ENCODE data around the gene SMTNL2.

Gene SMTNL2

GRCh38 chr17:4542003-4542725, 42.2 kb upstream of the SMTNL2 start:
- peaks cover 29% of the 10 kb centered on the region for H3K36me3 Mint-ChIP-seq (ENCODE audit: low read depth)
- no peaks in the 10 kb centered on the region for H3K27me3 Mint-ChIP-seq
- H3K4me3 Mint-ChIP-seq, result no peak overlapping the region
- H3K9me3 Mint-ChIP-seq, result no peaks in the 10 kb centered on the region
- no peaks in the 10 kb centered on the region for H3K4me1 Mint-ChIP-seq (ENCODE audit: low read depth)
- no peak overlapping the region for H3K27ac Mint-ChIP-seq

GRCh38 chr17:4542726-4543191, 41.6 kb upstream of the SMTNL2 start:
- H3K4me1 Mint-ChIP-seq (ENCODE audit: low read depth), result no peaks in the 10 kb centered on the region
- H3K4me3 Mint-ChIP-seq, result no peak overlapping the region
- no peak overlapping the region for H3K27ac Mint-ChIP-seq
- peaks cover 33% of the 10 kb centered on the region for H3K36me3 Mint-ChIP-seq (ENCODE audit: low read depth)
- H3K27me3 Mint-ChIP-seq, result no peaks in the 10 kb centered on the region
- no peaks in the 10 kb centered on the region for H3K9me3 Mint-ChIP-seq

GRCh38 chr17:4543557-4544026, 40.7 kb upstream of the SMTNL2 start:
- Mint-ChIP-seq H3K36me3 (ENCODE audit: low read depth) (peaks cover 33% of the 10 kb centered on the region), H3K4me1 (ENCODE audit: low read depth) (no peaks in the 10 kb centered on the region), H3K4me3 (no peak overlapping the region), H3K9me3 (no peaks in the 10 kb centered on the region), H3K27ac (no peak overlapping the region), H3K27me3 (no peaks in the 10 kb centered on the region)

- H3K27ac Mint-ChIP-seq, result no peak overlapping the region
- no peaks in the 10 kb centered on the region for H3K9me3 Mint-ChIP-seq
- H3K4me1 Mint-ChIP-seq (ENCODE audit: low read depth), result no peaks in the 10 kb centered on the region
- H3K4me3 Mint-ChIP-seq, result no peak overlapping the region
- no peaks in the 10 kb centered on the region for H3K27me3 Mint-ChIP-seq
- peaks cover 36% of the 10 kb centered on the region for H3K36me3 Mint-ChIP-seq (ENCODE audit: low read depth)
Observed at GRCh38 chr17:4544135-4544950, 40.0 kb upstream of the SMTNL2 start.

- Mint-ChIP-seq H3K27ac (no peak overlapping the region), H3K36me3 (ENCODE audit: low read depth) (peaks cover 34% of the 10 kb centered on the region), H3K9me3 (no peaks in the 10 kb centered on the region), H3K4me3 (no peak overlapping the region), H3K27me3 (no peaks in the 10 kb centered on the region), H3K4me1 (ENCODE audit: low read depth) (no peaks in the 10 kb centered on the region)
Observed at GRCh38 chr17:4544951-4545216, 39.4 kb upstream of the SMTNL2 start.

GRCh38 chr17:4545217-4545951, 38.9 kb upstream of the SMTNL2 start:
- Mint-ChIP-seq H3K36me3 (ENCODE audit: low read depth) (peaks cover 38% of the 10 kb centered on the region), H3K4me3 (no peak overlapping the region), H3K27ac (no peak overlapping the region)

GRCh38 chr17:4547118-4547906, 37.0 kb upstream of the SMTNL2 start:
- Mint-ChIP-seq H3K4me1 (ENCODE audit: low read depth) (peaks cover 4% of the 10 kb centered on the region), H3K9me3 (no peaks in the 10 kb centered on the region), H3K4me3 (no peak overlapping the region), H3K27ac (no peak overlapping the region), H3K27me3 (no peaks in the 10 kb centered on the region), H3K36me3 (ENCODE audit: low read depth) (peaks cover 50% of the 10 kb centered on the region)

More at GRCh38 chr17:4545217-4545951, 38.9 kb upstream of the SMTNL2 start:
- Mint-ChIP-seq H3K9me3 (no peaks in the 10 kb centered on the region), H3K27me3 (no peaks in the 10 kb centered on the region), H3K4me1 (ENCODE audit: low read depth) (no peaks in the 10 kb centered on the region)

GRCh38 chr17:4548061-4548461, 36.3 kb upstream of the SMTNL2 start:
- no peak overlapping the region for H3K27ac Mint-ChIP-seq
- no peak overlapping the region for H3K4me3 Mint-ChIP-seq
- peaks cover 50% of the 10 kb centered on the region for H3K36me3 Mint-ChIP-seq (ENCODE audit: low read depth)
- no peaks in the 10 kb centered on the region for H3K9me3 Mint-ChIP-seq
- H3K27me3 Mint-ChIP-seq, result no peaks in the 10 kb centered on the region
- peaks cover 4% of the 10 kb centered on the region for H3K4me1 Mint-ChIP-seq (ENCODE audit: low read depth)

GRCh38 chr17:4548721-4549531, 35.4 kb upstream of the SMTNL2 start:
- Mint-ChIP-seq H3K27me3 (no peaks in the 10 kb centered on the region), H3K27ac (no peak overlapping the region), H3K4me1 (ENCODE audit: low read depth) (peaks cover 9% of the 10 kb centered on the region), H3K4me3 (no peak overlapping the region), H3K9me3 (no peaks in the 10 kb centered on the region), H3K36me3 (ENCODE audit: low read depth) (peaks cover 50% of the 10 kb centered on the region)

GRCh38 chr17:4549781-4550533, 34.4 kb upstream of the SMTNL2 start:
- peaks cover 56% of the 10 kb centered on the region for H3K36me3 Mint-ChIP-seq (ENCODE audit: low read depth)
- H3K9me3 Mint-ChIP-seq, result no peaks in the 10 kb centered on the region
- H3K4me3 Mint-ChIP-seq, result no peak overlapping the region
- no peak overlapping the region for H3K27ac Mint-ChIP-seq
- H3K4me1 Mint-ChIP-seq (ENCODE audit: low read depth), result peaks cover 17% of the 10 kb centered on the region
- no peaks in the 10 kb centered on the region for H3K27me3 Mint-ChIP-seq

GRCh38 chr17:4550534-4551039, 33.7 kb upstream of the SMTNL2 start:
- Mint-ChIP-seq H3K27me3 (no peaks in the 10 kb centered on the region), H3K4me1 (ENCODE audit: low read depth) (peaks cover 19% of the 10 kb centered on the region), H3K9me3 (no peaks in the 10 kb centered on the region), H3K27ac (no peak overlapping the region), H3K4me3 (no peak overlapping the region), H3K36me3 (ENCODE audit: low read depth) (peaks cover 56% of the 10 kb centered on the region)

GRCh38 chr17:4551141-4551540, 33.2 kb upstream of the SMTNL2 start:
- Mint-ChIP-seq H3K4me3 (no peak overlapping the region), H3K4me1 (ENCODE audit: low read depth) (peaks cover 24% of the 10 kb centered on the region), H3K36me3 (ENCODE audit: low read depth) (peaks cover 56% of the 10 kb centered on the region), H3K27me3 (no peaks in the 10 kb centered on the region), H3K27ac (no peak overlapping the region), H3K9me3 (no peaks in the 10 kb centered on the region)

GRCh38 chr17:4551796-4552525, 32.4 kb upstream of the SMTNL2 start:
- Mint-ChIP-seq H3K4me3 (no peak overlapping the region), H3K36me3 (ENCODE audit: low read depth) (peaks cover 50% of the 10 kb centered on the region), H3K4me1 (ENCODE audit: low read depth) (peaks cover 26% of the 10 kb centered on the region), H3K27ac (no peak overlapping the region), H3K9me3 (no peaks in the 10 kb centered on the region), H3K27me3 (no peaks in the 10 kb centered on the region)
